AG08396 (cell line): Measurements from ENCODE around the gene NAP1L4.
"Not testable (repeated sequence)": the region's sequence is repeated elsewhere in the genome, so short reads cannot be mapped to it uniquely, and the experiment has no call there.

Source experiments
- DNase-seq: peaks from one replicate; pipeline ENCODE4 v3.0.0; 2012; ENCODE audit warnings: low spot score, mixed read lengths

NAP1L4 gene

DNA sequence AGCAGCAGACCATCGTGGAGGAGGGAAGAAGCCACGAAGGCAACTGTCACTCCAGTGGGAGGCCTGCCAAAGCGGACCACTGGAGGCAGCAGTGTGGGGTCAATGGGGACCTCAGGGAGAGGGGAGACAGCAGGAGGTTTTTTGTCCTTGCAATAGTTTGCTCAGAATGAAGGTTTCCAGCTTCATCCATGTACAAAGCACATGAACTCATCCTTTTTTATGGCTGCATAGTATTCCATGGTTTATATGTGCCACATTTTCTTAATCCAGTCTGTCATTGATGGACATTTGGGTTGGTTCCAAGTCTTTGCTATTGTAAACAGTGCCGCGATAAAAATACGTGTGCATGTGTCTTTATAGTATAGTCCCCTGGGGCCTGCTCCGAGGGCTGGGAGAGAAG, 86.8 kb downstream of the NAP1L4 start:
- not testable (repeated sequence) for DNase-seq

DNA sequence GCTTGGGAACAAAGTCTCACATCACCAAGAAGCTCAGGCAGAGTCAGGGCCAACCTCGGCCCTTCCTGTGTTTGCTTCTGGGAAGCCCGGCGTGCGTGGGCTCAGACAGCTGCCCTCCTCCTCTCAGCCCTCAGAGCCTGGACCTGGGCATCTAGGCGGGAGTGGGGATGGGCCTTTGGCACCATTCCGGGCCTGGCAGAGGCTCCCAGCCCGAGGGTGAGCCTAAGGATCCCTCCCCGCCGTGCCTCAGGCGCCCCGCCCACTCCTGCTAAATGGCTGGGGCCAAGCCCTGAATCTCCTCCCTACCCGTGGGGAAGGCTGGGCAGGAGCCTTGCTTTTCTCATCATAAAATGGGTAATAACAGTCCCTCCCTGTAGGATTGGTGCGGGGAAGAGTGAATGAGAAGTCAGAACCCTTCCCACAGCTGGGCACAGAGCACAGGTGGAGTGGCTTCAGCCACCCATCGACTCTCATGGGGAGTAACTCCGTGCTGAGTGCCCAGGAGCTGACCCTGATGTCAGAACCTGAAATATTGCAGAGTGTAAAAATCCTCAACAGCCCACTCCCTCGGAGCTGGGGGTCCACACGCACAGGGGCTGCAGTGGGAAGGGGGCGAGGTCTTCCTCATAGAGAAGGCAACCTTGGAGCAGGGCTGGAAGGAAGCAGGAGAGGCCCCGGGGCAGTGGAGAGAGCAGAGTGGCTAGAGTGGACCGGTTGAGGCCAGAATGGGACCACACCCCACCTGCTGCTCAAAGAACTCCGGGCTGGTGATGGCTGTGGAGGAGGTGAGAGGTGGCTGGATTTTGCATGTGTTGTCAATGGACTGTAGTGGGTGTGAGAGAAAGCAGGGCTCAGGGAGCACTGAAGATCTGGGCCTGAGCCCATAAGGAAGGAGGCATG, 87.7 kb downstream of the NAP1L4 start:
- no peak for DNase-seq

DNA sequence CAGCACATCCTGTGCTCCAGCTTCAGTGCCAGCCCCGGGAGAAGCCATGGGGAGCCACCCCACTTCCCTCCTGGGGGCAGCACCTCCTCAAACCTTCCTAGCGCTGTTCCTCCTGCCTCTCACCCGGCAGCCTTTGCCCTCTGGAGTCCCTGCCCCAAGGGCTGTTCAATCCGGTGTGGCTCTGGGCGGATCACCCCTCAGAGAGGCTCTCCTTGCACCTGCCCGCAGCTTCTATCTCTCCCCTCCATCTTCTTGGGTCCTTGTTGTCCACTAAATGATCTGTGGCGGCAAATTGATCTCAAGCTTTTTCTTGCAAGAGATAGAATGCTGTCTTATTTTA, 88.5 kb downstream of the NAP1L4 start:
- no peak for DNase-seq

DNA sequence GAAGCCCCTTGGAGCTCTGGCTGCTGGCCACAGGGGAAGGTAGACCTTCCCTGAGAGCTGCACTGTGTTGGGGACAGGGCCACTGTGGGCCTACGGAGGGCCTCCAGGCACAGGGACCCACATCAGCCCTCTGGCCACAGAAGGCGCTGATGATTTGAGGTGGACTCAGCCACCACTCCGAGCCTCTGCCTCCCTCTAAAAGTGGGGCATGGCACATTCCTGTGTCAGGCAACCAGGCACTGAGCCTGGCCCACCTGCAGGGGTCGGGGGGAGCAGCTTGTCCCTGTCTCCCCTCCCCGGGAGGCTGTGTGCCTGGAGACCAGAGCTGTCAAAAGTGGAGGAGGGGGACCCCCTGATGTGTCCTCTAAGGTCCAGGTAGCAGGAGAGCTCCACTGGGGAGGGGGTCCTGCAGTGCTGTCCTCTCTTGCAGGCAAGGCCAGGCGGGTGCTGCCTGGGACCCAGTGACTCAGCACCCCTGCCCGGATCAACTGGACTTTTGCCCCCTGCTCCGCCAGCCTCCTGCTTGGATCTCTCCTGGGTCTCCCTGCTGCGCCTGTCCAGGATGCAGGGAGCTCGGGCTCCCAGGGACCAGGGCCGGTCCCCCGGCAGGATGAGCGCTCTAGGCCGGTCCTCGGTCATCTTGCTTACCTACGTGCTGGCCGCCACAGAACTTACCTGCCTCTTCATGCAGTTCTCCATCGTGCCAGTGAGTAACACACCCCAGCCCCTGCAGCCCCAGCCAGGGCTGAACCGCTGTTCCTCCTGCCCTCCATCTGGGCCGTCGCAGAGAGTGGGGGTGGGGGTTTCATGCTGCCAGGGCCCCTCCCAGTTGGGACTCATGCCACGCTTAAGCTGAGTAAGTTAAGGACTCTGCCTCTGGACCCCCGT, 89.1 kb downstream of the NAP1L4 start:
- no peak for DNase-seq

DNA sequence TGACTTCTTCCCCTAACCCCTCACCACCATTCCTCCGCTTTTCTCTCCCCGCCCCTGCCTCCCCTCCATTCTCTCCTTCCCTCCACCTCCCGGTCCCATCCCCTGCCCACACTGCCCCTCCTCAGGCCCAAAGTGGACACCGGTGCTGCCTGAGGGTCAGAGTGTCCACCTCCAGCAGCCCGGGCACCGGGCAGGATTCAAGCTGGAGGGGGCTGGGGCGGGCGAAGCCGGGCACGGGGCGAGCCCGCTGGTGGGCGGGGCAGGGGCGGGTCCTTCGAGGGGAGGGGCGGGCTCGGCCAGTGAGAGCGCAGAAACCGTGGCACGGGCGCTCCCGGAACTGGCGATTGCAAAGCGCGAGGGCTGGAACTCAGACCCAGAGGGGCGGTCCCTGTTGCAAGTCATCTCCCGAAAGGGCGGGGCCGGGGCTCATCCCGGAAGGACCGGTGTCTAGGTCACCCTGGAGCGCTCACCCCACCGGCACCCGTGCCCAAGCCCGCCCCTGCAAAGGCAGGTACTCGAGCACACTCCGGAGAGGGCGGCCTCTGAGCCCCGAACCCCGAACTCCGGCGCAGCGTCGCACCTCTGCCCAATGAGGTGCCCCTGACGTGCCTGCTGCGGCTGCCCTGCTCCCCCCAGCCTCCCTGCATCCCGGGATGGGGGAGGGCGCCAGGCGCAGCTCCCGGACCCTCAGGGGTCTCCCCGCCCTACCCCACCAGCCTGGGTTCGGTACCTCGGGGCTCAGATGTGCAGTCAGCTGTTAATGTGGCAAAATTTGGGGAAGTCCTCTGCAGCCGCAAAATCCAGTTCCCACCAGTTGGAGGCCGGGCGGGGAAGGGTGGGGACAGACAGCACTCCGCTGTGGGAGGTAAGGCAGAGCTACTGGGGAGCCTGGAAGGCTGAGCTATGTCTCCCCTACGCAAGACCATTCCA, 90.0 kb downstream of the NAP1L4 start:
- peak; percentile 98 for DNase-seq

DNA sequence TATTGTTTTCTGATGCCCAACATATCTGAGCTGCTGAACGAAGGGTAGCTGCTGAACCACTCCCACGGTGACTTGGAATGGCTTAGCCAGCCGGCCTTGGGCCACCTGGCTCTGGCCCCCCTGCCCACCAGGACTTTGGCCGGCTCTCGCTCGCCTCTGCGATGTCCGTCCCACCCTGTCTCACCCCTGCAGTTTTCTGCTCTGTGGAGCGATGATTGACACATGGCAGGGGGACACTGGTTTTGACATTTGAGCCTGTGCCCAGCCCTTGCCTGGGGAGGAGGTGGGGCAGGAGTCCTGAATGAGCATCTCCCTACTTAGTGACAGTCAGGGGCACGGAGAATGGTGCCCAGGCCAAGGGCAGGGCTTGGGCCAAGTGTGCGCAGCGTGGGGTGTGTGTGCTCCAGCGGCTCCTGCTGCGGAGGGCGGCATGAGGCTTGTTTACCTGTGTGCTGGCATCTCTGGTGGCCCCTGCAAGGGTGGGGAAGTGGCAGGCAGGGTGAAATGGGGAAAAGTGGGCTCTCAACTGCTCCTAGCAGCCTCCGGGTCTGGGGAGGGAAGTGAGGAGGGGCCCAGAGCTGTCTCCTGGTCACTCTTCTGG, 90.8 kb downstream of the NAP1L4 start:
- DNase-seq: no peak

DNA sequence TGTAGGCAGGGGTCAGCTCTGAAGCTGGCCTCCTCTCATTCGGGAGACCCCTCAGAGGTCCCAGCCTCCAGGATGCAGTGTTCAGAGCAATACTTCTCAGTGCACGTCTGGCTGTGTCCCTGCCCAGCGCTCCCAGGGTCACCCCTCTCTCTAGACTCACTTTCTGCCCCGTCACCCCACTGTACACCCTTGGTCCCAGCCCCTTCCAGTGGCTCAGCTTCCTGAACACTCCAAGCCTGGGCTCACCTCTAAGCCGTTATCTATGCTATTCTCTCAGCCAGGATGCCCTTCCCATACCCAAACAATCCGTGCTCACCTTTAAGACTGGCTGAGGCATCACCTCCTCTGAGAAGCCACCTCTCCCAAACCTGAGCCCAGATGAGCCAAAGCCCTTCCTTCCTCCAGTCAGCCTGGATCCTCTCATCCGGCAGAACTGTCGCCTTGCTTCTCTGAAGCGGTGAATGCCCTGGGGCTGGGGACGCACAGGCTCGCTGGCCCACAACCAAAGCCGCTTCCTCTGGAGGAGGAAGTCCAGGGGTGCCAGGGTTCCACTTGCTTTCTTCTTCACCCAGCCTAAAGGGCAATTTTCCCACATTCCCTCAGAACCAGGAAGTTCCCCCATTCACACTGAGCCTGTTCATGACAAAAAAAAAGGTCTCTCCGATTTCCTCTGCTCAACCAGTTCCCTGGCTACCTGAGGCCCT, 92.9 kb downstream of the NAP1L4 start:
- no peak for DNase-seq

DNA sequence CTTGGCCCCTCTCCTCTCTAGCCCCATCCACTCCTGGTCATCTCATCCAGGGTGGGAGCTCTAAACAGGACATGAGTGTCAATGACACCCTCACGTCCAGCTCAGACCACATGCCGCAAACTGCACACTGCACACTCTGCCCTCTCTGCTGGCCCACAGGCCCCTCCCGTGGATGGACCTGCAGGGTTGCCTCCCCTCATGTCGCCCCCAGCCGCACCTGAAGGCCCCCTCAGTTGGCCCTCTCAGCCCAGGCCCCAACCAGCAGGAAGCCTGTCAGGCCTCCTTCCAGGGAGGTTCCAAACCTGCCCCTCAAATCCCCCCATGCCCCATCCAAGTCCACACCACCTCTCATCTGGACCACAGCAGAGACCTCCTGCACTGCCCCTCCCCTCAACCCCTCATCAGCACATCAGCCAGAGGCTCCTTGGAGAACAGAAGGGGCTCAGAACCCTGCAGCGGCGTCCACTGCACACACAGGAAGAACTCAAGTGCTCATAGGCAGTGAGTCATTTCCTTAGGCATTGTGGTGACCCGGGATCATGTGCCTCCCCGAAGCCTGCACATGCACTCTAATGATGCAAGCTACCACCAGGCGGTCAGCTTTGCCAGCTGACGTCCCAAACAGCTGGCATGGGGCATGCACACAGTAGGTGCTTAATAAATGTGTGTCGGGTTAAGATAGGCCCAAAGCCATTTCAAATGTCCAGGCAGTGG, 93.6 kb downstream of the NAP1L4 start:
- peak; percentile 89 for DNase-seq

DNA sequence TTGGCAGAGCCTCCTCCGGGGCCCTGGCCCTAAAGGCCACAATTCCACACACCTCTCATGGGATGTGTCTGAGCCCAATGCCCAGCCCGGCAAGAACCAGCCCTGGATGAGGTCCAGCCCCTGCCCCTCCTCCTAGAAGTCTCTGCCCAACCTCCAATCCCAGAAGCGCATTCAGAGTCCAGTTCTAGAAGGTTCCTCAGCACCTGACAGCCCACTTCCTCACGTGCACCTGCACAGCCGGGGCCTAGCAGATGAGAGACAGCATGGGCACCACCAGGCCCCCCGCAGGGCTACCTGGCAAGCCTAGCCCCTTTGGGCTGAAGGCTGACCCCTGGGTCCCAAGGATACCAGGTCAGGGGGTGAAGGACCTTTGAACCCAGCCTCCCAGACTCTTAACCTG, 95.1 kb downstream of the NAP1L4 start:
- DNase-seq: no peak

DNA sequence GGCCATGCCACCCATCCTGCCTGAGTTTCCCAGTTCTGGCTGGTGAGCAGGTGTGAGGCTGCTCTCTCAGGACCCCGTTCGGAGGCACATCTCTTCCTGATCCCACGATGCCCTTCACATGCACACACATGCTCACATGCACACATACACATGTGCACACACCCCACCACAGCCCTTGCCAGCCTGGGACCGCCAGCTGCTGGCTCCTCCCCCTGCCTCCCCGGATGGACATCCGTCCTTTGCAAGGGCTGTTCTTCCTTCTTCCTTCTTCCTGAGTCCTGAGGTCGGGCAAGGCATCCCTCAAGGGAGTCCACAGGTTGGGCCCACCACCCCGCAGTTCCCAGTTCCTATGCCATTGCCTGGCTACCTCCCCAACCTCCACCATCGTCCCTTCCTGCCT, 96.1 kb downstream of the NAP1L4 start:
- DNase-seq: no peak
